ENCODE data around the gene TEX48. TPM values are rescaled to one million over a fixed set of nuclear protein-coding genes. Genes with fewer than 3 reads are reported as not detected.

TEX48 gene
- total and polyA plus RNA-seq, 2 experiments from 2014 or later: not detected

DNA sequence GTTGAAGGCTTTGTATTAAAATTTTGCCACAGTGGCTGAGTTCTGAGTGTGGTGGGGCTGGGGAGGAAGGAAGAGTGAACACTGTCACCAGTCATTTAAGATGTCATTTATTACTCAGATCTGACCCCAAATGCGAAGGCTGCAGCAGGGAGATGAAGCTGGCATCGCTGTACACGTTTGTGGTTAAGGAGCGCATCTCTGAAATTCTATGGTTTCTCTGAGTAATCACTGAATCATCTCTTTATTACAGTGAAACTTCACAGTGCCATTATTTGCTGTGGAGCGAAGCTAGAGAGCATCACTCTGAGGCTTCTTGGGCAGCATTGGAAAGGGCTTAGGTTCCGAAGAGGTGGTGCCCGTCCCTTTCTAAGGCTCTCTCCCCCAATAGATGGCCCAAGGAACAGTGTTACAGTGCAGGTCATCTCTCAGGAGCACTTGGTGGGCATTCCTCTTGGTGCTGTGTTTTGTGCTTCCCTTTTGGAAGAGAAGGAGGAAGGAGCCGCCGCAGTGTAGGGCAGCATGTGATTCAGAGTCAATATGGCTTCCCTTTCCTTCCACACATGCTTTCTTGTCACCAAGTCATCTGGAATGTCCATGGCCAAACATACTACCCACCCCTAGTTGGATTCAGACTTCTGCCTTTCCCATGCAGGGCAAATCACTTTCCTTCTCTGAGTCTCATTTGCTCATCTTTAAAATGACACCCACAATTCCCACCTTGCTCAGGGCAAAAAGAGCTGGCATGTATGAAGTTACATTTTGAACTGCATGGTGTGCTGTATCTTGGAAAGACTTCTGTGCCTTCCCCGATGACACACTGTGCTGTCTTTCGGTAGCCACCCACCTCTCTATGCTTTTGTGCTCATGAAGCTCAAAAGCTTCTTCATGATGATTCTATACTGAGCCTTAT, 9.3 kb upstream of the TEX48 start:
- no peak overlapping the region for H3K27ac ChIP-seq (ENCODE audit: low read depth)
- no peaks in the 10 kb centered on the region for H3K9me3 Mint-ChIP-seq
- peaks cover 7% of the 10 kb centered on the region; the same call in 1 of the 2 replicates for H3K4me1 ChIP-seq (ENCODE audit: insufficient read depth)
- no peaks in the 10 kb centered on the region for H3K36me3 ChIP-seq (ENCODE audit: insufficient read depth)
- H3K27me3 ChIP-seq (ENCODE audit: insufficient read depth): no peaks in the 10 kb centered on the region
- ATAC-seq: no peak
- no peak for DNase-seq (ENCODE audit: low spot score)
- no peaks in the 10 kb centered on the region for H3K79me2 ChIP-seq (replicated peaks; ENCODE audit: insufficient read depth)
- H3K27me3 Mint-ChIP-seq (ENCODE audit: insufficient read depth, low read depth, poor library complexity): peaks cover 3% of the 10 kb centered on the region
- H3K4me2 ChIP-seq: no peak overlapping the region
- no peaks in the 10 kb centered on the region for H3K36me3 Mint-ChIP-seq (ENCODE audit: low read depth)
- H4K20me1 ChIP-seq (replicated peaks; ENCODE audit: insufficient read depth): no peaks in the 10 kb centered on the region; the same call in 1 of the 2 replicates
- H3K9me2 ChIP-seq (ENCODE audit: insufficient read depth): no peaks in the 10 kb centered on the region
- TF ChIP-seq EZH2 (IDR thresholded peaks at IDR 0.05; ENCODE audit: low read depth, unreplicated experiment) (no peak), ZNF331 (CRISPR knock-in tag; IDR thresholded peaks at IDR 0.05; ENCODE audit: low read depth) (no peak), CREB1 (CRISPR knock-in tag; IDR thresholded peaks at IDR 0.05; ENCODE audit: low read depth) (no peak), EZH2phosphoT487 (IDR thresholded peaks at IDR 0.05; ENCODE audit: unreplicated experiment) (no peak), ZNF114 (CRISPR knock-in tag; IDR thresholded peaks at IDR 0.05) (no peak), POLR2AphosphoS5 (IDR thresholded peaks at IDR 0.05; ENCODE audit: low read depth) (no peak), NANOG (IDR thresholded peaks at IDR 0.05; ENCODE audit: borderline replicate concordance) (no peak), STAT1 (IDR thresholded peaks at IDR 0.05; ENCODE audit: unreplicated experiment) (no peak)
- TF ChIP-seq, protein P1, sequence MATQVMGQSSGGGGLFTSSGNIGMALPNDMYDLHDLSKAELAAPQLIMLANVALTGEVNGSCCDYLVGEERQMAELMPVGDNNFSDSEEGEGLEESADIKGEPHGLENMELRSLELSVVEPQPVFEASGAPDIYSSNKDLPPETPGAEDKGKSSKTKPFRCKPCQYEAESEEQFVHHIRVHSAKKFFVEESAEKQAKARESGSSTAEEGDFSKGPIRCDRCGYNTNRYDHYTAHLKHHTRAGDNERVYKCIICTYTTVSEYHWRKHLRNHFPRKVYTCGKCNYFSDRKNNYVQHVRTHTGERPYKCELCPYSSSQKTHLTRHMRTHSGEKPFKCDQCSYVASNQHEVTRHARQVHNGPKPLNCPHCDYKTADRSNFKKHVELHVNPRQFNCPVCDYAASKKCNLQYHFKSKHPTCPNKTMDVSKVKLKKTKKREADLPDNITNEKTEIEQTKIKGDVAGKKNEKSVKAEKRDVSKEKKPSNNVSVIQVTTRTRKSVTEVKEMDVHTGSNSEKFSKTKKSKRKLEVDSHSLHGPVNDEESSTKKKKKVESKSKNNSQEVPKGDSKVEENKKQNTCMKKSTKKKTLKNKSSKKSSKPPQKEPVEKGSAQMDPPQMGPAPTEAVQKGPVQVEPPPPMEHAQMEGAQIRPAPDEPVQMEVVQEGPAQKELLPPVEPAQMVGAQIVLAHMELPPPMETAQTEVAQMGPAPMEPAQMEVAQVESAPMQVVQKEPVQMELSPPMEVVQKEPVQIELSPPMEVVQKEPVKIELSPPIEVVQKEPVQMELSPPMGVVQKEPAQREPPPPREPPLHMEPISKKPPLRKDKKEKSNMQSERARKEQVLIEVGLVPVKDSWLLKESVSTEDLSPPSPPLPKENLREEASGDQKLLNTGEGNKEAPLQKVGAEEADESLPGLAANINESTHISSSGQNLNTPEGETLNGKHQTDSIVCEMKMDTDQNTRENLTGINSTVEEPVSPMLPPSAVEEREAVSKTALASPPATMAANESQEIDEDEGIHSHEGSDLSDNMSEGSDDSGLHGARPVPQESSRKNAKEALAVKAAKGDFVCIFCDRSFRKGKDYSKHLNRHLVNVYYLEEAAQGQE (IDR thresholded peaks at IDR 0.05; ENCODE audit: unreplicated experiment): no peak
- TF ChIP-seq, protein P2, sequence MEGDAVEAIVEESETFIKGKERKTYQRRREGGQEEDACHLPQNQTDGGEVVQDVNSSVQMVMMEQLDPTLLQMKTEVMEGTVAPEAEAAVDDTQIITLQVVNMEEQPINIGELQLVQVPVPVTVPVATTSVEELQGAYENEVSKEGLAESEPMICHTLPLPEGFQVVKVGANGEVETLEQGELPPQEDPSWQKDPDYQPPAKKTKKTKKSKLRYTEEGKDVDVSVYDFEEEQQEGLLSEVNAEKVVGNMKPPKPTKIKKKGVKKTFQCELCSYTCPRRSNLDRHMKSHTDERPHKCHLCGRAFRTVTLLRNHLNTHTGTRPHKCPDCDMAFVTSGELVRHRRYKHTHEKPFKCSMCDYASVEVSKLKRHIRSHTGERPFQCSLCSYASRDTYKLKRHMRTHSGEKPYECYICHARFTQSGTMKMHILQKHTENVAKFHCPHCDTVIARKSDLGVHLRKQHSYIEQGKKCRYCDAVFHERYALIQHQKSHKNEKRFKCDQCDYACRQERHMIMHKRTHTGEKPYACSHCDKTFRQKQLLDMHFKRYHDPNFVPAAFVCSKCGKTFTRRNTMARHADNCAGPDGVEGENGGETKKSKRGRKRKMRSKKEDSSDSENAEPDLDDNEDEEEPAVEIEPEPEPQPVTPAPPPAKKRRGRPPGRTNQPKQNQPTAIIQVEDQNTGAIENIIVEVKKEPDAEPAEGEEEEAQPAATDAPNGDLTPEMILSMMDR (conservative IDR thresholded peaks at IDR 0.05; ENCODE audit: low read depth in 2 of 2): no peak
- TF ChIP-seq, protein P3, sequence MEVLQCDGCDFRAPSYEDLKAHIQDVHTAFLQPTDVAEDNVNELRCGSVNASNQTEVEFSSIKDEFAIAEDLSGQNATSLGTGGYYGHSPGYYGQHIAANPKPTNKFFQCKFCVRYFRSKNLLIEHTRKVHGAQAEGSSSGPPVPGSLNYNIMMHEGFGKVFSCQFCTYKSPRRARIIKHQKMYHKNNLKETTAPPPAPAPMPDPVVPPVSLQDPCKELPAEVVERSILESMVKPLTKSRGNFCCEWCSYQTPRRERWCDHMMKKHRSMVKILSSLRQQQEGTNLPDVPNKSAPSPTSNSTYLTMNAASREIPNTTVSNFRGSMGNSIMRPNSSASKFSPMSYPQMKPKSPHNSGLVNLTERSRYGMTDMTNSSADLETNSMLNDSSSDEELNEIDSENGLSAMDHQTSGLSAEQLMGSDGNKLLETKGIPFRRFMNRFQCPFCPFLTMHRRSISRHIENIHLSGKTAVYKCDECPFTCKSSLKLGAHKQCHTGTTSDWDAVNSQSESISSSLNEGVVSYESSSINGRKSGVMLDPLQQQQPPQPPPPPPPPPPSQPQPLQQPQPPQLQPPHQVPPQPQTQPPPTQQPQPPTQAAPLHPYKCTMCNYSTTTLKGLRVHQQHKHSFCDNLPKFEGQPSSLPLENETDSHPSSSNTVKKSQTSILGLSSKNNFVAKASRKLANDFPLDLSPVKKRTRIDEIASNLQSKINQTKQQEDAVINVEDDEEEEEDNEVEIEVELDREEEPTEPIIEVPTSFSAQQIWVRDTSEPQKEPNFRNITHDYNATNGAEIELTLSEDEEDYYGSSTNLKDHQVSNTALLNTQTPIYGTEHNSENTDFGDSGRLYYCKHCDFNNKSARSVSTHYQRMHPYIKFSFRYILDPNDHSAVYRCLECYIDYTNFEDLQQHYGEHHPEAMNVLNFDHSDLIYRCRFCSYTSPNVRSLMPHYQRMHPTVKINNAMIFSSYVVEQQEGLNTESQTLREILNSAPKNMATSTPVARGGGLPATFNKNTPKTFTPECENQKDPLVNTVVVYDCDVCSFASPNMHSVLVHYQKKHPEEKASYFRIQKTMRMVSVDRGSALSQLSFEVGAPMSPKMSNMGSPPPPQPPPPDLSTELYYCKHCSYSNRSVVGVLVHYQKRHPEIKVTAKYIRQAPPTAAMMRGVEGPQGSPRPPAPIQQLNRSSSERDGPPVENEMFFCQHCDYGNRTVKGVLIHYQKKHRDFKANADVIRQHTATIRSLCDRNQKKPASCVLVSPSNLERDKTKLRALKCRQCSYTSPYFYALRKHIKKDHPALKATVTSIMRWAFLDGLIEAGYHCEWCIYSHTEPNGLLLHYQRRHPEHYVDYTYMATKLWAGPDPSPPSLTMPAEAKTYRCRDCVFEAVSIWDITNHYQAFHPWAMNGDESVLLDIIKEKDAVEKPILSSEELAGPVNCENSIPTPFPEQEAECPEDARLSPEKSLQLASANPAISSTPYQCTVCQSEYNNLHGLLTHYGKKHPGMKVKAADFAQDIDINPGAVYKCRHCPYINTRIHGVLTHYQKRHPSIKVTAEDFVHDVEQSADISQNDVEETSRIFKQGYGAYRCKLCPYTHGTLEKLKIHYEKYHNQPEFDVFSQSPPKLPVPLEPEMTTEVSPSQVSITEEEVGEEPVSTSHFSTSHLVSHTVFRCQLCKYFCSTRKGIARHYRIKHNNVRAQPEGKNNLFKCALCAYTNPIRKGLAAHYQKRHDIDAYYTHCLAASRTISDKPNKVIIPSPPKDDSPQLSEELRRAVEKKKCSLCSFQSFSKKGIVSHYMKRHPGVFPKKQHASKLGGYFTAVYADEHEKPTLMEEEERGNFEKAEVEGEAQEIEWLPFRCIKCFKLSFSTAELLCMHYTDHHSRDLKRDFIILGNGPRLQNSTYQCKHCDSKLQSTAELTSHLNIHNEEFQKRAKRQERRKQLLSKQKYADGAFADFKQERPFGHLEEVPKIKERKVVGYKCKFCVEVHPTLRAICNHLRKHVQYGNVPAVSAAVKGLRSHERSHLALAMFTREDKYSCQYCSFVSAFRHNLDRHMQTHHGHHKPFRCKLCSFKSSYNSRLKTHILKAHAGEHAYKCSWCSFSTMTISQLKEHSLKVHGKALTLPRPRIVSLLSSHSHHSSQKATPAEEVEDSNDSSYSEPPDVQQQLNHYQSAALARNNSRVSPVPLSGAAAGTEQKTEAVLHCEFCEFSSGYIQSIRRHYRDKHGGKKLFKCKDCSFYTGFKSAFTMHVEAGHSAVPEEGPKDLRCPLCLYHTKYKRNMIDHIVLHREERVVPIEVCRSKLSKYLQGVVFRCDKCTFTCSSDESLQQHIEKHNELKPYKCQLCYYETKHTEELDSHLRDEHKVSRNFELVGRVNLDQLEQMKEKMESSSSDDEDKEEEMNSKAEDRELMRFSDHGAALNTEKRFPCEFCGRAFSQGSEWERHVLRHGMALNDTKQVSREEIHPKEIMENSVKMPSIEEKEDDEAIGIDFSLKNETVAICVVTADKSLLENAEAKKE (CRISPR knock-in tag; IDR thresholded peaks at IDR 0.05): no peak
- TF ChIP-seq, protein P4, sequence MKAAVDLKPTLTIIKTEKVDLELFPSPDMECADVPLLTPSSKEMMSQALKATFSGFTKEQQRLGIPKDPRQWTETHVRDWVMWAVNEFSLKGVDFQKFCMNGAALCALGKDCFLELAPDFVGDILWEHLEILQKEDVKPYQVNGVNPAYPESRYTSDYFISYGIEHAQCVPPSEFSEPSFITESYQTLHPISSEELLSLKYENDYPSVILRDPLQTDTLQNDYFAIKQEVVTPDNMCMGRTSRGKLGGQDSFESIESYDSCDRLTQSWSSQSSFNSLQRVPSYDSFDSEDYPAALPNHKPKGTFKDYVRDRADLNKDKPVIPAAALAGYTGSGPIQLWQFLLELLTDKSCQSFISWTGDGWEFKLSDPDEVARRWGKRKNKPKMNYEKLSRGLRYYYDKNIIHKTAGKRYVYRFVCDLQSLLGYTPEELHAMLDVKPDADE (IDR thresholded peaks at IDR 0.05): no peak
- peaks cover 7% of the 10 kb centered on the region; the same call in 2 of the 3 replicates for H3K4me1 Mint-ChIP-seq
- H3K4me3 Mint-ChIP-seq: no peak overlapping the region
- no peak overlapping the region for H3K4me3 ChIP-seq
- H3K27ac Mint-ChIP-seq: no peak overlapping the region
- H2AFZ ChIP-seq: 0 out of 2 replicates have a peak overlapping the region, but pooled peaks have one; percentile 23
- no peaks in the 10 kb centered on the region for H3F3A ChIP-seq (replicated peaks; ENCODE audit: low read depth)
